Measurements from ENCODE around the gene ZNF292.

- TF ChIP-seq CTCF (IDR thresholded peaks at IDR 0.05; ENCODE audit: extremely low read depth in 1 of 2, insufficient read depth in 1 of 2, low read depth in 1 of 2, low read length in 2 of 2), result no peak
- TF ChIP-seq POLR2A (IDR thresholded peaks at IDR 0.05; ENCODE audit: low read depth, low read length), result no peak
- no peak for TF ChIP-seq POLR2AphosphoS5 (IDR thresholded peaks at IDR 0.05; ENCODE audit: insufficient read depth, low read depth, low read length)
- TF ChIP-seq FOS (IDR thresholded peaks at IDR 0.05; ENCODE audit: borderline replicate concordance, insufficient read depth, low read length), result no peak
- TF ChIP-seq EZH2 (IDR thresholded peaks at IDR 0.05; ENCODE audit: borderline replicate concordance, low read depth, low read length, severe bottlenecking), result no peak
- no peak for TF ChIP-seq GATA2 (IDR thresholded peaks at IDR 0.05; ENCODE audit: insufficient read depth, insufficient read length, low read depth, low read length)
- no peak for TF ChIP-seq MAX (IDR thresholded peaks at IDR 0.05; ENCODE audit: insufficient read depth, insufficient read length)
- no peak for TF ChIP-seq MYC (IDR thresholded peaks at IDR 0.05; ENCODE audit: low read depth, low read length)
These were observed 102.2 kb downstream of the ZNF292 start for GRCh38 chr6:87257565-87257964.
